Right lobe of liver (tissue), 4 donors: ENCODE data around the gene SAMD8.

Experiments
- CTCF ChIP-seq, 4 donors: fragments of 200-600 bp in 3 of 4; fragments of 450-650 bp in 1 of 4; IDR thresholded peaks; one replicate each; pipeline versions ENCODE4 v1.5.1 to v1.8.0; 2016 to 2022; ENCODE audit warnings: antibody characterized with exemption in 4 of 4, mild to moderate bottlenecking in 2 of 4
- POLR2A ChIP-seq: fragments of 450-650 bp; IDR thresholded peaks from one replicate; pipeline ENCODE4 v1.6.1; 2017; ENCODE audit warnings: antibody characterized with exemption, mild to moderate bottlenecking
- donor health status: DM: no; HTN: no; CAD: no.
- donor health status: DM: no; HTN: no; CAD: no.
- donor health status: DM: no; HTN: yes; CAD: no.

GRCh38 chr10:75068523-75068922 lies 42.9 kb upstream of the SAMD8 start:
- TF ChIP-seq POLR2A: no peak
- TF ChIP-seq CTCF (IDR thresholded peaks at IDR 0.05): no peak
